Liver (tissue), 3 donors: Measurements from ENCODE around the gene ISM1.

ENCODE experiments used
- ATF3 ChIP-seq: IDR thresholded peaks from 2 replicates; pipeline ENCODE4 v1.6.1; 2016; ENCODE audit warnings: antibody characterized with exemption
- CTCF ChIP-seq: fragments of 150-350 bp; IDR thresholded peaks from 2 replicates; pipeline ENCODE4 v1.5.1; 2017; ENCODE audit warnings: improper control_type of control experiment, low read depth, low read length; ENCODE audit not compliant: missing input control
- FOXA1 ChIP-seq: IDR thresholded peaks from 2 replicates; pipeline ENCODE4 v1.6.1; 2016; ENCODE audit warnings: antibody characterized with exemption
- GABPA ChIP-seq, 2 donors: IDR thresholded peaks in 1 of 2; conservative IDR thresholded peaks in 1 of 2; 2 replicates each; pipeline ENCODE4 v1.6.1; 2016; ENCODE audit warnings: antibody characterized with exemption in 2 of 2, mild to moderate bottlenecking in 1 of 2, moderate library complexity in 1 of 2
- HNF4G ChIP-seq: IDR thresholded peaks from 2 replicates; pipeline ENCODE4 v1.6.1; 2016; ENCODE audit warnings: antibody characterized with exemption
- JUND ChIP-seq, 2 donors: IDR thresholded peaks; 2 replicates each; pipeline ENCODE4 v1.6.1; 2016; ENCODE audit warnings: antibody characterized with exemption in 2 of 2
- MAX ChIP-seq: IDR thresholded peaks from 2 replicates; pipeline ENCODE4 v1.6.1; 2016; ENCODE audit warnings: antibody characterized with exemption
- RAD21 ChIP-seq, 2 donors: IDR thresholded peaks; 2 replicates each; pipeline ENCODE4 v1.6.1; 2016; ENCODE audit warnings: antibody characterized with exemption in 2 of 2, mild to moderate bottlenecking in 2 of 2
- SP1 ChIP-seq: IDR thresholded peaks from 2 replicates; pipeline ENCODE4 v1.6.1; 2018; ENCODE audit warnings: antibody characterized with exemption, mild to moderate bottlenecking
- TAF1 ChIP-seq: conservative IDR thresholded peaks from 2 replicates; pipeline ENCODE4 v1.6.1; 2016; ENCODE audit warnings: antibody characterized with exemption, mild to moderate bottlenecking
- ZBTB33 ChIP-seq: IDR thresholded peaks from 2 replicates; pipeline ENCODE4 v1.6.1; 2016; ENCODE audit warnings: antibody characterized with exemption
- donor health status: healthy.
- donor health status: healthy.

GRCh38 chr20:13271977-13272975 lies 51.2 kb downstream of the ISM1 start:
- TF ChIP-seq CTCF = no peak
- TF ChIP-seq HNF4G = no peak
- peak; percentile 31 to 42 for TF ChIP-seq RAD21 (IDR thresholded peaks at IDR 0.05)
- peak; percentile 50 for TF ChIP-seq FOXA1
- TF ChIP-seq GABPA (IDR thresholded peaks at IDR 0.05 in 1 of 2, conservative IDR thresholded peaks at IDR 0.05 in 1 of 2) = no peak
- peak; percentile 35 for TF ChIP-seq SP1
- TF ChIP-seq ZBTB33 = peak; percentile 55
- peak; percentile 14 to 85 for TF ChIP-seq JUND (IDR thresholded peaks at IDR 0.05)
- peak; percentile 89 for TF ChIP-seq MAX
- no peak for TF ChIP-seq TAF1
- no peak for TF ChIP-seq ATF3
